Astrocyte of the spinal cord (primary cell): ENCODE data around the gene SMYD3.
A peak's percentile ranks its signal among the peaks of the same experiment; 100 is the strongest.

Experiments used
- DNase-seq: peaks from one replicate; pipeline ENCODE4 v3.0.0; 2011; ENCODE audit warnings: low read depth, low spot score
- H3K4me3 ChIP-seq: 2 replicates; pipeline ENCODE4 v1.5.1; 2011; ENCODE audit warnings: low read depth, mild to moderate bottlenecking, low read length, moderate library complexity
- CTCF ChIP-seq: IDR thresholded peaks from 2 replicates; pipeline ENCODE4 v1.5.1; 2012; ENCODE audit warnings: low read depth, mild to moderate bottlenecking, low read length, inconsistent platforms
- in situ Hi-C: cut with HindIII; loops from 2 replicates; pipeline ENCODE4 v1.10.0; 2017; ENCODE audit warnings: low sequenced_read_pairs

Gene SMYD3

GRCh38 chr1:246261639-246262038, 245.4 kb downstream of the SMYD3 start:
- peak; percentile 32 for TF ChIP-seq CTCF
- in situ Hi-C loops = no loop called here
- no peak for DNase-seq
- H3K4me3 ChIP-seq = no peak overlapping the region

GRCh38 chr1:246258250-246258649, 248.8 kb downstream of the SMYD3 start:
- H3K4me3 ChIP-seq = no peak overlapping the region
- in situ Hi-C loops = no loop called here
- DNase-seq = no peak
- TF ChIP-seq CTCF = no peak

GRCh38 chr1:246255773-246256172, 251.3 kb downstream of the SMYD3 start:
- no peak for TF ChIP-seq CTCF
- in situ Hi-C loops = no loop called here
- no peak overlapping the region for H3K4me3 ChIP-seq
- no peak for DNase-seq

GRCh38 chr1:246254854-246255253, 252.2 kb downstream of the SMYD3 start:
- no peak for TF ChIP-seq CTCF
- in situ Hi-C loops = no loop called here
- DNase-seq = no peak

GRCh38 chr1:246246430-246246829, 260.6 kb downstream of the SMYD3 start:
- no peak overlapping the region for H3K4me3 ChIP-seq
- in situ Hi-C loops = no loop called here
- no peak for TF ChIP-seq CTCF
- no peak for DNase-seq

More at GRCh38 chr1:246254854-246255253, 252.2 kb downstream of the SMYD3 start:
- H3K4me3 ChIP-seq = no peak overlapping the region

- in situ Hi-C loops = no loop called here
- no peak for TF ChIP-seq CTCF
- H3K4me3 ChIP-seq = no peak overlapping the region
- no peak for DNase-seq
Measured at GRCh38 chr1:246245541-246245940, 261.5 kb downstream of the SMYD3 start.

- in situ Hi-C loops = no loop called here
- TF ChIP-seq CTCF = no peak
- no peak overlapping the region for H3K4me3 ChIP-seq
- DNase-seq = no peak
Measured at GRCh38 chr1:246232126-246232525, 275.0 kb downstream of the SMYD3 start.
